Ishikawa (cell line): ENCODE data around the gene C3.

Experiments
- CEBPB ChIP-seq: IDR thresholded peaks from 2 replicates; pipeline ENCODE4 v1.6.1; 2012
- CREB1 ChIP-seq: IDR thresholded peaks from 2 replicates; pipeline ENCODE4 v1.6.1; 2012; ENCODE audit warnings: low read depth
- EGR1 ChIP-seq: IDR thresholded peaks from 2 replicates; pipeline ENCODE4 v1.6.1; 2012
- EP300 ChIP-seq: IDR thresholded peaks from 2 replicates; pipeline ENCODE4 v1.6.1; 2012; ENCODE audit warnings: borderline replicate concordance
- FOXM1 ChIP-seq: IDR thresholded peaks from 2 replicates; pipeline ENCODE4 v1.6.1; 2012; ENCODE audit warnings: low read depth, borderline replicate concordance
- NFIC ChIP-seq: IDR thresholded peaks from 2 replicates; pipeline ENCODE4 v1.6.1; 2012
- RAD21 ChIP-seq: IDR thresholded peaks from 2 replicates; pipeline ENCODE4 v1.6.1; 2012; ENCODE audit warnings: low read depth
- REST ChIP-seq: IDR thresholded peaks from 2 replicates; pipeline ENCODE4 v1.6.1; 2012; ENCODE audit warnings: low read depth, mild to moderate bottlenecking
- TAF1 ChIP-seq: IDR thresholded peaks from 2 replicates; pipeline ENCODE4 v1.6.1; 2012; ENCODE audit warnings: low read depth, mild to moderate bottlenecking
- TCF12 ChIP-seq: IDR thresholded peaks from 2 replicates; pipeline ENCODE4 v1.6.1; 2012; ENCODE audit warnings: low read depth
- TEAD4 ChIP-seq: IDR thresholded peaks from 2 replicates; pipeline ENCODE4 v1.6.1; 2012
- YY1 ChIP-seq: IDR thresholded peaks from 2 replicates; pipeline ENCODE4 v1.6.1; 2012; ENCODE audit warnings: low read depth
- ZBTB7A ChIP-seq: IDR thresholded peaks from 2 replicates; pipeline ENCODE4 v1.6.1; 2012; ENCODE audit warnings: low read depth
- TF ChIP-seq, protein P1 (sequence below): IDR thresholded peaks from 2 replicates; pipeline ENCODE4 v1.6.1; 2012
- TF ChIP-seq, protein P2 (sequence below): IDR thresholded peaks from 2 replicates; pipeline ENCODE4 v1.6.1; 2012

The C3 gene

DNA sequence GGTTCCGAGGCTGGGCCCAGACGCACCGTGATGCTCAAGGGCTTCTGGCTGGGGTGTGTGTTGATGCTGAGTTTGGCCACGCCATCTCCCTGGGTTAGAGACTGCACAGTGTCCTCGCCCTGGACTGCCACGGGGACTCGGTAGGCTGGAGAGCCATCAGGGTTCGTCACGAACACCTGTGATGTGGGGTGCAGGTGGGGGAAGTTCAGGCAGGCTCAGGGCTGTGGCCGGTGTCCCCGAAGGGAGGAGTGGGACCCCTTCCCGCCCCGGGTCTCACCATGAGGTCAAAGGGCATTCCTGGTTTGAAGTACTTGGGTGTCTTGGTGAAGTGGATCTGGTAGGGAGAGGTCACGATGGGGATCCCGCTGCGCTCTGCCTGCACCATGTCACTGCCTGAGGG lies 8.2 kb downstream of the C3 start:
- TF ChIP-seq TCF12 (no peak), FOXM1 (no peak), CREB1 (no peak), YY1 (no peak)

- TF ChIP-seq EGR1 = no peak
- TF ChIP-seq, protein P1, sequence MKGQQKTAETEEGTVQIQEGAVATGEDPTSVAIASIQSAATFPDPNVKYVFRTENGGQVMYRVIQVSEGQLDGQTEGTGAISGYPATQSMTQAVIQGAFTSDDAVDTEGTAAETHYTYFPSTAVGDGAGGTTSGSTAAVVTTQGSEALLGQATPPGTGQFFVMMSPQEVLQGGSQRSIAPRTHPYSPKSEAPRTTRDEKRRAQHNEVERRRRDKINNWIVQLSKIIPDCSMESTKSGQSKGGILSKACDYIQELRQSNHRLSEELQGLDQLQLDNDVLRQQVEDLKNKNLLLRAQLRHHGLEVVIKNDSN = no peak
- no peak for TF ChIP-seq FOXM1
- TF ChIP-seq RAD21 = no peak
- TF ChIP-seq EP300 = no peak
- TF ChIP-seq TCF12 = no peak
- no peak for TF ChIP-seq TEAD4
- no peak for TF ChIP-seq CREB1
- TF ChIP-seq, protein P2, sequence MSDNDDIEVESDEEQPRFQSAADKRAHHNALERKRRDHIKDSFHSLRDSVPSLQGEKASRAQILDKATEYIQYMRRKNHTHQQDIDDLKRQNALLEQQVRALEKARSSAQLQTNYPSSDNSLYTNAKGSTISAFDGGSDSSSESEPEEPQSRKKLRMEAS = no peak
Observed at GRCh38 chr19:6711605-6712004, 8.8 kb downstream of the C3 start.

GRCh38 chr19:6711078-6711361 lies 9.4 kb downstream of the C3 start:
- TF ChIP-seq TAF1 = no peak
- no peak for TF ChIP-seq YY1
- no peak for TF ChIP-seq FOXM1
- TF ChIP-seq RAD21 = no peak
- no peak for TF ChIP-seq CREB1
- no peak for TF ChIP-seq REST
- no peak for TF ChIP-seq TEAD4
- TF ChIP-seq, protein P1 = no peak
- TF ChIP-seq, protein P2 = no peak
- no peak for TF ChIP-seq NFIC
- no peak for TF ChIP-seq EGR1

DNA sequence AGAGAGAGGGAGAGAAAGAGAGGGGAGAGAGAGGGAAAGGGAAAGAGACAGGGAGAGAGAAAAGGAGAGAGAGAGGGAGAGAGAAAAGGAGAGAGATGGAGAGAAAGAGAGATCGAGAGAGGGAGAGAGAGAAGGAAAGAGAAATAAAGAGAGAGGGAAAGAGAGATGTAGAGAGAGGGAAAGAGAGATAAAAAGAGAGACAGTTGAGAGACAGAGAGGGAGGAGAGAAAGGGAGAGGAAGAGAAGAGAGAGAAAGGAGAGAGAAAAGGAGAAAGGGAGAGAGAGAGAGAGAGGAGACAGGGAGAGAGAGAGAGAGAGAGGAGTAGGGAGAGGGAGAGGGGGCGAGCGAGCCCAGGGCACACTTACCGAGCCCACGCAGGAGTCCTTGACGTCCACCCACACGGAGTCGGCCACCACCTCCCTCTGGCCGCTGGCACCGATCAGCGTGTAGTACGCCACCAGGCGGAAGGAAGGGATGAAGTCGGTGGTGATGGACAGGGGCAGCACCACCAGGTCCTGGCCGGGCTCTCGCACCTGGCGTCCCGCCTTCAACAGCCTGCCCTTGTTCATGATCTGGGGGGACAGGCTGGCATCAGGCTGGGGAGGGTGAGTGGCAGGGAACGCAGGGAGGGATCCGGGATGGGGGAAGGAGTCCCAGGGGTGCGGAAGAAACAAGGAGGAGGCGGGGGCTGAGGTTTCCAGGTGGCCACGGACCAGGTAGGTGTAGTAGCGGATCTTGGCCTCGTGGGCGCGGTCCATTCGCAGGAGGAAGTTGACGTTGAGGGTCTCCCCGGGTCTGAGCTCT lies 10.0 kb downstream of the C3 start:
- TF ChIP-seq EP300 = no peak
- no peak for TF ChIP-seq YY1
- TF ChIP-seq EGR1 = no peak
- TF ChIP-seq, protein P1 = no peak
- TF ChIP-seq, protein P2 = no peak
- TF ChIP-seq TCF12 = no peak
- TF ChIP-seq ZBTB7A = no peak
- TF ChIP-seq CEBPB = no peak
- no peak for TF ChIP-seq REST
- TF ChIP-seq CREB1 = no peak
- TF ChIP-seq TAF1 = no peak
- no peak for TF ChIP-seq FOXM1
- no peak for TF ChIP-seq RAD21
- TF ChIP-seq TEAD4 = no peak
- no peak for TF ChIP-seq NFIC

DNA sequence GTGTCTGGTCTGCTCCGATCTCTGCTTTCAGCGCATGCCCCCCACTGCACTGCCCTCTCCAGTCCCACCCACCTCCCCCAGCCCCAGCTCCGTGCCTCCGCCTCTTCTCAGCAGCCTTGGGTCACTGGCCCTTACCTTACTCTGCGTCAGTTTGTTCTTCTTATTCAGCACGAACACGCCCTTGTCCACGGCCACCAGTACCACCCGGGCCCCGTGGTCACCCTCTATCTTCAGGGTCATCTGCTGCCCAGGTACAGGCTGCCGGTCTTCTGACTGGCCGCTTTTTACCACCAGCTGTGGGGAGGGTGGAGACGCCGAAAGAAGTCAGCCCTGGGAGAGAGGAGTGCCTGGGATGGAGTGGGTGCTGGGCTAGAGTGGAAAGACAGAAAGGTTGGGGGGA lies 10.9 kb downstream of the C3 start:
- TF ChIP-seq TAF1 = no peak
- TF ChIP-seq, protein P1 = no peak

GRCh38 chr19:6708346-6708745 lies 12.1 kb downstream of the C3 start:
- TF ChIP-seq EGR1 (no peak), CEBPB (no peak), REST (no peak), CREB1 (no peak), TAF1 (no peak), NFIC (no peak), FOXM1 (no peak), EP300 (no peak), TEAD4 (no peak), ZBTB7A (no peak)
- TF ChIP-seq, protein P2 = no peak
- TF ChIP-seq, protein P1 = no peak
